ENCODE measurements around the gene TKT.

The TKT gene

DNA sequence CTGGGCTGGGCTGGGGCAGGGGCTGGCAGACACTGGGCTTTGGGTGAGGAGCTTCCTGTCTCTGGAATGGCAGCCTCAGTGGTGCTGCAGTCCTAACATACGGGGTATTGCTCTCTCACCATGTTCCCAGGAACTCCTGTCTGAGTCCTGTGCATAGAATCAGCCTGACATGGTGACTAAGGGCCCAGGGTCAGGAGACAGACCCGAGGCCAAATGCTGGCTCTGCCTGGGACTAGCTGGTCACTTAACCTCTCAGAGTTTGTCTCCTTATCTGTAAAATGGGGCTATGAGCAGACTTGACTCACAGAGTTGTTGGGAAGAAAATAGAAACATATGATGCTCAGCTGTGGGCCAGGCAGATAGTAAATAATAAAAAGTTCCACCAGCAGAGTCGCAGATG is 66.5 kb downstream of the TKT start:
- no peak overlapping the region for H3K27ac Mint-ChIP-seq
- no peaks in the 10 kb centered on the region for H3K27me3 Mint-ChIP-seq (ENCODE audit: low read depth, poor library complexity)
- peaks cover 28% of the 10 kb centered on the region for H3K36me3 Mint-ChIP-seq (ENCODE audit: low read depth)
- TF ChIP-seq, protein P1, sequence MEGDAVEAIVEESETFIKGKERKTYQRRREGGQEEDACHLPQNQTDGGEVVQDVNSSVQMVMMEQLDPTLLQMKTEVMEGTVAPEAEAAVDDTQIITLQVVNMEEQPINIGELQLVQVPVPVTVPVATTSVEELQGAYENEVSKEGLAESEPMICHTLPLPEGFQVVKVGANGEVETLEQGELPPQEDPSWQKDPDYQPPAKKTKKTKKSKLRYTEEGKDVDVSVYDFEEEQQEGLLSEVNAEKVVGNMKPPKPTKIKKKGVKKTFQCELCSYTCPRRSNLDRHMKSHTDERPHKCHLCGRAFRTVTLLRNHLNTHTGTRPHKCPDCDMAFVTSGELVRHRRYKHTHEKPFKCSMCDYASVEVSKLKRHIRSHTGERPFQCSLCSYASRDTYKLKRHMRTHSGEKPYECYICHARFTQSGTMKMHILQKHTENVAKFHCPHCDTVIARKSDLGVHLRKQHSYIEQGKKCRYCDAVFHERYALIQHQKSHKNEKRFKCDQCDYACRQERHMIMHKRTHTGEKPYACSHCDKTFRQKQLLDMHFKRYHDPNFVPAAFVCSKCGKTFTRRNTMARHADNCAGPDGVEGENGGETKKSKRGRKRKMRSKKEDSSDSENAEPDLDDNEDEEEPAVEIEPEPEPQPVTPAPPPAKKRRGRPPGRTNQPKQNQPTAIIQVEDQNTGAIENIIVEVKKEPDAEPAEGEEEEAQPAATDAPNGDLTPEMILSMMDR (IDR thresholded peaks at IDR 0.05) = no peak
- no peak overlapping the region for H3K4me3 Mint-ChIP-seq
- no peak for DNase-seq
- H3K9me3 Mint-ChIP-seq = no peaks in the 10 kb centered on the region
- H3K4me1 Mint-ChIP-seq = peaks cover 24% of the 10 kb centered on the region

DNA sequence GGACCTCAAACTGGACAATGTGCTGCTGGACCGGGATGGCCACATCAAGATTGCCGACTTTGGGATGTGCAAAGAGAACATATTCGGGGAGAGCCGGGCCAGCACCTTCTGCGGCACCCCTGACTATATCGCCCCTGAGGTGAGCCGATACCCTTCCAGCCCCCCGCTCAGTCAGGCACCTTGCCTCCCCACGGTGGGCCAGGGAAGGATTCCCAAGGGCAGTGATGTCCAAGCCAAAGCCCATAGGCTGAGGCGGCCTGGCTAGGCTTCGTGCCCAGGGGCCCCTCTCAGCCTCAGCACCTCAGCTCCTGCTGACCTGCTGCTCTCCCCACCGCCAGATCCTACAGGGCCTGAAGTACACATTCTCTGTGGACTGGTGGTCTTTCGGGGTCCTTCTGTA is 67.1 kb downstream of the TKT start:
- Mint-ChIP-seq H3K9me3 (no peaks in the 10 kb centered on the region), H3K27me3 (ENCODE audit: low read depth, poor library complexity) (no peaks in the 10 kb centered on the region), H3K27ac (no peak overlapping the region), H3K36me3 (ENCODE audit: low read depth) (peaks cover 33% of the 10 kb centered on the region), H3K4me3 (no peak overlapping the region), H3K4me1 (peaks cover 18% of the 10 kb centered on the region)
- no peak for DNase-seq
- TF ChIP-seq, protein P1 (IDR thresholded peaks at IDR 0.05) = no peak

DNA sequence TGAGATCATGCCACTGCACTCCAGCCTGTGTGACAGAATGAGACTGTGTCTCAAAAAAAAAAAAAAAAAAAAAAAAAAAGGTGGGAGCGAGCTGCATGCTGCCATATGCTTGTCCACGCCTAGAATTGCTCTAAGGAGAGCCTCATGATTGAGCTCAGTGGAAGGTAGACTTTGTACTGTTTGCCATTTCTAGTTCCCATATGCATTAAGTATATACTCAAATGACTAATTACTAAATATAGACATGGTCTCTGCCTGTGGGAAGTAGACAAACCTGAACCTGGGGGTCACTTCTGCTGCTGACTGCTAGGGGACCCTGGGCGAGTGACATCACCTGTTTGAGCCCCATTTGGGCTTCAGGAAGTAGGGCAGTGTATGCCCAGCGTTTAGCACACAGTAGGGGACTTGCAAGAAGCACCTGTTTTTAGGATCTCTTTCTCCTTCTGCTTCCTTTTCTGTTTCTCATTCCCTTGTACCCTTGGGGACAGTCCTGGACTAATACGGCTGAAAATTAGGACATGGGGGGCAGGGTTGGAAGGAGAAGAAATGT is 67.6 kb downstream of the TKT start:
- no peaks in the 10 kb centered on the region for H3K27me3 Mint-ChIP-seq (ENCODE audit: low read depth, poor library complexity)
- peaks cover 35% of the 10 kb centered on the region for H3K36me3 Mint-ChIP-seq (ENCODE audit: low read depth)
- no peak overlapping the region for H3K27ac Mint-ChIP-seq
- no peak overlapping the region for H3K4me3 Mint-ChIP-seq
- TF ChIP-seq, protein P1 (IDR thresholded peaks at IDR 0.05) = no peak
- no peaks in the 10 kb centered on the region for H3K9me3 Mint-ChIP-seq
- DNase-seq = no peak
- peaks cover 13% of the 10 kb centered on the region for H3K4me1 Mint-ChIP-seq

DNA sequence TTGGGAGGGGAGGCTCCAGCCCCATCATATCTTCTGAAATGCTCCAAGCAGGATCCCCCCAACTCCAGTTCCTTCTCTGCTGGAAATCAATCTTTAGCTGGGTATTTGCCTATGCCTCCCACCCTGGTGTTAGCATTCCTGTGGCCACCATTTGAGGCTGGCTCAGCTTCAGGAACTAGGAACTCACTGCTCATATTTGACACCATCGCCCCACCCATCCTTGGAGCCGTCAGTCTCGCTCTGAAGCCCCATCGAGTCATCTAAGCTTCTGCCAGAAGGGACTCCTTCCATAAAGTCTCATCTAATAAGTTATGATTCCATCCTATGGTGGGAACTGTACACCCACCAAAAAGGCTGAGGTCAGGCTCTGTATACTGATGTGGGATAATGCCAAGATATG is 68.4 kb downstream of the TKT start:
- Mint-ChIP-seq H3K4me3 (no peak overlapping the region), H3K36me3 (ENCODE audit: low read depth) (peaks cover 42% of the 10 kb centered on the region), H3K4me1 (peaks cover 6% of the 10 kb centered on the region), H3K27ac (peak overlapping the region; percentile 78), H3K27me3 (ENCODE audit: low read depth, poor library complexity) (no peaks in the 10 kb centered on the region), H3K9me3 (no peaks in the 10 kb centered on the region)
- TF ChIP-seq, protein P1 (IDR thresholded peaks at IDR 0.05) = no peak
- DNase-seq = no peak

DNA sequence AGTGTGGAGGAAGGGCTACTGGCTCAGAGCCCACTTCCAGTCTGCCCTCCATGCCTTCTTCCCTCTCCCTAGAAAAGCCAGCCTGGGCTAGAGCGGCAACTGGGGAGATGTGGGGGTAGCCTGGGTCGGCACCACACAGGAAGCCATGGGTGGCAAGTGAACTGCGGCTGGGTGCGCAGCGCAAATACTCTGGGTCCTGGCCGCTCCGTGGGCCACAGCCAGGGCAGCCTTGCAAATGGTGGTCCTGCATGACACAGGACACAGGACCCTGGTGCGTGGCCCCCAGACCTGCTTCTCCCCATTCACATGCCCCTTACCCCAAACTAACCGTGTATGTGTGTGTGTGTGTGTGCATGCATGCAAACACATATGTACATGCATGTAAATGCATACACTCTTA is 69.1 kb downstream of the TKT start:
- Mint-ChIP-seq H3K9me3 (no peaks in the 10 kb centered on the region), H3K4me3 (no peak overlapping the region), H3K36me3 (ENCODE audit: low read depth) (peaks cover 38% of the 10 kb centered on the region), H3K4me1 (no peaks in the 10 kb centered on the region), H3K27me3 (ENCODE audit: low read depth, poor library complexity) (no peaks in the 10 kb centered on the region), H3K27ac (no peak overlapping the region)
- TF ChIP-seq, protein P1 (IDR thresholded peaks at IDR 0.05) = no peak
- no peak for DNase-seq

DNA sequence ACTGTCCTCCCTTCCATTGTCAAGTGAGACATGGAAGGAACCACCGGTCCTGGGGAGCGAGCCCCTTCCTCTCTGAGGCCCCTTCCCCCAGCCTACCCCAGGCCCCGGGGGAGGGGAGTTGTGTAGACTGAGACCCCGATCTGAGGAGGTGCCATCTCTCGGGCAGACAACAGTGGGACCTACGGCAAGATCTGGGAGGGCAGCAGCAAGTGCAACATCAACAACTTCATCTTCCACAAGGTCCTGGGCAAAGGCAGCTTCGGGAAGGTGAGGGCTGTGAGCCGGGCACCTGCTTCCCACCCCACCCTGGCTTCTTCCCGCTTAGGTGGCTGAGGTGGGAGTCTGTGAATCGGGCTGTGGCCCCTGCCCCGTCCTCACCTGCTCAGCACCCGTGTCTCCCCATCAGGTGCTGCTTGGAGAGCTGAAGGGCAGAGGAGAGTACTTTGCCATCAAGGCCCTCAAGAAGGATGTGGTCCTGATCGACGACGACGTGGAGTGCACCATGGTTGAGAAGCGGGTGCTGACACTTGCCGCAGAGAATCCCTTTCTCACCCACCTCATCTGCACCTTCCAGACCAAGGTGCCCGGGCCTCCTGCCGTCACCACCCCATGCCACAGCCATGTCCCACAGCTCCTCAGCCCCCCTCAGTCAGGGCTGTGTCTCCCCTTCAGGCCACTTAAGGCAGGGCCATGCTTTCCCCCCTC is 69.9 kb downstream of the TKT start:
- no peaks in the 10 kb centered on the region for H3K9me3 Mint-ChIP-seq
- DNase-seq = no peak
- no peak overlapping the region for H3K27ac Mint-ChIP-seq
- no peaks in the 10 kb centered on the region for H3K27me3 Mint-ChIP-seq (ENCODE audit: low read depth, poor library complexity)
- H3K36me3 Mint-ChIP-seq (ENCODE audit: low read depth) = peaks cover 38% of the 10 kb centered on the region
- no peak overlapping the region for H3K4me3 Mint-ChIP-seq
- H3K4me1 Mint-ChIP-seq = no peaks in the 10 kb centered on the region
- TF ChIP-seq, protein P1 (IDR thresholded peaks at IDR 0.05) = no peak
